Measurements from ENCODE around the gene NOXRED1.

- TF ChIP-seq CSRNP3 (CRISPR knock-in tag; IDR thresholded peaks at IDR 0.05) (no peak), TCF4 (CRISPR knock-in tag; IDR thresholded peaks at IDR 0.05; ENCODE audit: borderline replicate concordance) (no peak)
Observed at GRCh38 chr14:77353469-77354141, 69.7 kb downstream of the NOXRED1 start.

Data from SK-N-SH treated with all-trans-retinoic acid at 6 μM for 48 hours (cell line).